ENCODE results near the gene AFAP1L2.

GRCh38 chr10:114343623-114344505, 60.4 kb downstream of the AFAP1L2 start:
- no peak for TF ChIP-seq CTCF (IDR thresholded peaks at IDR 0.05)
- TF ChIP-seq POLR2A (IDR thresholded peaks at IDR 0.05): no peak

All from right lobe of liver (tissue), 4 donors.